Measurements from ENCODE around the gene PTP4A2.
"Not testable (repeated sequence)": the region's sequence is repeated elsewhere in the genome, so short reads cannot be mapped to it uniquely, and the experiment has no call there.

- TF ChIP-seq POLR2A, CTCF (IDR thresholded peaks at IDR 0.05): not testable (repeated sequence)
Measured at GRCh38 chr1:31942061-31942460, 3.9 kb upstream of the PTP4A2 start.

Data from lower leg skin (tissue), 3 donors.